Fibroblast of lung (primary cell): Measurements from ENCODE around the gene HMX3. TPM values are rescaled to one million over a fixed set of nuclear protein-coding genes. Genes with fewer than 3 reads are reported as not detected.

ENCODE experiments used
- DNase-seq, 2 donors: peaks; one replicate each; pipeline versions ENCODE4 v3.0.0 to v3.0.0-alpha.2; 2010; ENCODE audit warnings: low read depth in 2 of 2
- H2AFZ ChIP-seq: 2 replicates; pipeline ENCODE4 v1.5.1; 2012; ENCODE audit warnings: low read length, control low read depth, inconsistent platforms
- H3K27ac ChIP-seq: 2 replicates; pipeline ENCODE4 v1.5.1; 2011; ENCODE audit warnings: low read length, control low read depth; ENCODE audit not compliant: insufficient read depth
- H3K27me3 ChIP-seq: 2 replicates; pipeline ENCODE4 v1.5.1; 2011; ENCODE audit warnings: mild to moderate bottlenecking, low read length; ENCODE audit not compliant: control insufficient read depth, insufficient read depth
- H3K36me3 ChIP-seq: 2 replicates; pipeline ENCODE4 v1.5.1; 2011; ENCODE audit warnings: low read length; ENCODE audit not compliant: control insufficient read depth, insufficient read depth
- H3K4me1 ChIP-seq: 2 replicates; pipeline ENCODE4 v1.5.1; 2011; ENCODE audit warnings: low read length; ENCODE audit not compliant: control insufficient read depth, insufficient read depth; ENCODE audit errors: extremely low read depth
- H3K4me2 ChIP-seq: 2 replicates; pipeline ENCODE4 v1.5.1; 2011; ENCODE audit warnings: low read length, control low read depth; ENCODE audit not compliant: insufficient read depth; ENCODE audit errors: extremely low read depth
- H3K4me3 ChIP-seq, 4 experiments: fragments of 200-600 bp in 1 of 4; sonication (generic) in 1 of 4; replicated peaks in 1 of 4; 2 replicates each; pipeline ENCODE4 v1.5.1; 2011 to 2016; ENCODE audit warnings: low read length in 4 of 4, low read depth in 3 of 4, mild to moderate bottlenecking in 3 of 4, control low read depth in 2 of 4, inconsistent platforms in 1 of 4, mixed read lengths in 1 of 4; ENCODE audit not compliant: insufficient read depth in 1 of 4; ENCODE audit errors: control extremely low read depth in 1 of 4
- H3K79me2 ChIP-seq: 2 replicates; pipeline ENCODE4 v1.5.1; 2012; ENCODE audit warnings: mild to moderate bottlenecking, low read length, inconsistent platforms; ENCODE audit not compliant: control insufficient read depth, insufficient read depth
- H3K9ac ChIP-seq: 2 replicates; pipeline ENCODE4 v1.5.1; 2011; ENCODE audit warnings: mild to moderate bottlenecking, low read length, control low read depth; ENCODE audit not compliant: insufficient read depth
- H3K9me3 ChIP-seq: 2 replicates; pipeline ENCODE4 v1.5.1; 2012; ENCODE audit warnings: low read depth, low read length; ENCODE audit not compliant: control insufficient read depth, insufficient read depth
- H4K20me1 ChIP-seq: 2 replicates; pipeline ENCODE4 v1.5.1; 2011; ENCODE audit warnings: low read length; ENCODE audit not compliant: control insufficient read depth, insufficient read depth; ENCODE audit errors: extremely low read depth
- EZH2 ChIP-seq: IDR thresholded peaks from 2 replicates; pipeline ENCODE4 v1.5.1; 2012; ENCODE audit warnings: low read length, control low read depth, mild to moderate bottlenecking; ENCODE audit errors: missing control alignments
- polyA plus RNA-seq, 2 donors: library from polyadenylated mRNA; depleted of rRNA in 1 of 2; stranded (reverse) in 1 of 2; unstranded in 1 of 2; fragments of >200 nt; gene quantifications; 2 replicates each; pipeline ENCODE4 v1.2.1, GENCODE V29; 2011 to 2012; ENCODE audit warnings: missing spikeins in 1 of 2
- total RNA-seq: library from RNA; depleted of rRNA; stranded (reverse); fragments of >200 nt; gene quantifications from 2 replicates; pipeline ENCODE4 v1.2.1, GENCODE V29; 2014
- TF ChIP-seq, protein P1 (sequence below), 2 donors: IDR thresholded peaks in 1 of 2; conservative IDR thresholded peaks in 1 of 2; 1 replicate in 1 of 2; 2 replicates in 1 of 2; pipeline ENCODE4 v1.5.1; 2011 to 2012; ENCODE audit warnings: low read length in 2 of 2, control low read depth in 1 of 2, inconsistent platforms in 1 of 2, low read depth in 1 of 2, mild to moderate bottlenecking in 1 of 2

The HMX3 gene
- total and polyA plus RNA-seq, 2 donors (not counting 1 experiment from before 2014, with no cell fraction given): not detected

DNA sequence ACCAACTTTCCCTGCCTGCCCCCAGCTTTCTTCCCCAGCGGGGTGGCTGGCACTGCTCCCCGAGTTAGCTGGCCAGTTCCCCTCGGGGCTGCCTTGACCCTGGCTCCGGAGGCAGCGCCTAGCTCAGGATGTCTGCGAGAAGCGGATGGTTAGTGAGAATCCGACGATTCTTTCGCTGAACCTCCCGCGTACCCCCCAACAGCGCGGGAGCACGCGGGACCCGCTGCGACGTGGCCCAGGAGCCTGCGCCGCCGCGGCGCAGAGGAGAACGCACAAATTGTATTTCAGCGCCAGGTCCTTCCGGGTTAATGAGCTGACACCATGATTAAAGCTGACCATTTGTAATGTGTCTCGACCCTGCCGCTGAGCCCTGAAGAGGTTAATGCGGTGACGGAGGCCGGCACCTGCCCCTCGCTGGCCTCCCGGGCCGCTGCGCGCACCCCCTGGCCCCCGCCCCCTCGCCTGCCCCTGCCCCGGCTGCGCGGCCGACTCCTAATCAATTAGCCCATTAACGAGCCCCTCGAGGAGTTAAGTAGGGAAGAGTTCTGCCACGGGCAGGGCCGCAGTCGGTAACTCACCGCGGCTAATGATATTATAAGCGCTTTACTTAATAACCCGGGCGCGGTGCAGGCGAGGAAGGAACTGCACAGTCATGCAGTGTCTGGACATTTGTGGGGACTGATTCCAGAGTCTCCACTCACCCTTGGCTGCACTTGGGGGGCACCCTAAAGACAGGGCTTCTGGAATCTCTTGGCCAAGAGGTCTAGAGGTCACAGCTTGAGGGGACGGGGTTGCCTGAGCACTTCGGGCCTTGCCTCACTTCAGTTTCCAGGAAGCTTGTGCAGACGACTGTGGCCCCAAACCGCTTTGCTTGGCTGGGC is 10.5 kb downstream of the HMX3 start:
- Histone ChIP-seq H3K79me2 (no peaks in the 10 kb centered on the region), H3K4me3 (no peak overlapping the region), H3K9me3 (no peaks in the 10 kb centered on the region), H4K20me1 (no peaks in the 10 kb centered on the region), H3K27ac (no peak overlapping the region), H3K27me3 (peaks cover 93% of the 10 kb centered on the region), H3K36me3 (no peaks in the 10 kb centered on the region), H3K9ac (no peak overlapping the region), H3K4me1 (no peaks in the 10 kb centered on the region), H2AFZ (no peak overlapping the region), H3K4me2 (no peak overlapping the region)
- DNase-seq: no peak
- peak; percentile 56 for TF ChIP-seq EZH2
- TF ChIP-seq, protein P1, sequence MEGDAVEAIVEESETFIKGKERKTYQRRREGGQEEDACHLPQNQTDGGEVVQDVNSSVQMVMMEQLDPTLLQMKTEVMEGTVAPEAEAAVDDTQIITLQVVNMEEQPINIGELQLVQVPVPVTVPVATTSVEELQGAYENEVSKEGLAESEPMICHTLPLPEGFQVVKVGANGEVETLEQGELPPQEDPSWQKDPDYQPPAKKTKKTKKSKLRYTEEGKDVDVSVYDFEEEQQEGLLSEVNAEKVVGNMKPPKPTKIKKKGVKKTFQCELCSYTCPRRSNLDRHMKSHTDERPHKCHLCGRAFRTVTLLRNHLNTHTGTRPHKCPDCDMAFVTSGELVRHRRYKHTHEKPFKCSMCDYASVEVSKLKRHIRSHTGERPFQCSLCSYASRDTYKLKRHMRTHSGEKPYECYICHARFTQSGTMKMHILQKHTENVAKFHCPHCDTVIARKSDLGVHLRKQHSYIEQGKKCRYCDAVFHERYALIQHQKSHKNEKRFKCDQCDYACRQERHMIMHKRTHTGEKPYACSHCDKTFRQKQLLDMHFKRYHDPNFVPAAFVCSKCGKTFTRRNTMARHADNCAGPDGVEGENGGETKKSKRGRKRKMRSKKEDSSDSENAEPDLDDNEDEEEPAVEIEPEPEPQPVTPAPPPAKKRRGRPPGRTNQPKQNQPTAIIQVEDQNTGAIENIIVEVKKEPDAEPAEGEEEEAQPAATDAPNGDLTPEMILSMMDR (conservative IDR thresholded peaks at IDR 0.05 in 1 of 2, IDR thresholded peaks at IDR 0.05 in 1 of 2; ENCODE audit: low read depth in 1 of 2, low read length in 2 of 2): no peak

DNA sequence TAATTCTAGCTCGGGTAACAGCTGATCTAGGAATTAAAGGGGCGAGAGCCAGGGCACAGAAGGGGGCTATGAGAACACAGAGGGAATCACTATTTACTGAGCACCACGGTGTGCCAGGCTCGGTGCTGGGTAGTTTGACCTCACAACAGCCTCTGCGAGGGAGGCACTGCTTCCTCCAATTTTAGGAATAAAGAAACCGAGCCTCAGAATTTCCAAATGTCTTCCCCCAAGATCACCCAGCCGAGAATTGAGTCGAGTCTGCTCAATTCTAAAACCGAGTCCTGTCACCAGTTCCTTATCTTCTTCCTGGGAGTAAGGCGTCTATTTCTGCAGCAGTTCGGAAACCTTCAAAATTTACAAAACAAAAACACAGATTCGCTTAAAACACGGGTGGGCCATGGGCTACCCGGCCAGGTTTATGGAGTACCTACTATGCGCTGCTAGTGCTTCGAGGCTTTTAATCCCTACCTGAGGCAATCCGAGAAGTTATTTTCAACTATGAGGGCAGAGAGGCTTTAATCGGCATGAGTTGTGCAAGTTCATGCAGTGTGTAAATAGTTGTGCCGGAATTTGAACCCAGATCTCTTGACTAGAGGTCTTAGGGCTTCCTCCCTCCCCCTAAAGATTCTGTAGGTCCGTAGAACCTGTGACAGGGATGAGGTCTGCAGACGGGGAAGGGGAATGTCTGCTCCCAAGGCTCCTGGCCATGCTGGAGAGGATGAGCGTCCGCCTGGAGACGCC is 11.3 kb downstream of the HMX3 start:
- no peak overlapping the region for H3K4me3 ChIP-seq

More for the DNA sequence above, 11.3 kb downstream of the HMX3 start:
- Histone ChIP-seq H3K4me1 (no peaks in the 10 kb centered on the region), H3K9me3 (no peaks in the 10 kb centered on the region), H4K20me1 (no peaks in the 10 kb centered on the region), H3K4me2 (no peak overlapping the region), H3K36me3 (no peaks in the 10 kb centered on the region), H3K27ac (no peak overlapping the region), H2AFZ (no peak overlapping the region), H3K9ac (no peak overlapping the region), H3K79me2 (no peaks in the 10 kb centered on the region), H3K27me3 (peaks cover 93% of the 10 kb centered on the region)
- TF ChIP-seq, protein P1 (conservative IDR thresholded peaks at IDR 0.05 in 1 of 2, IDR thresholded peaks at IDR 0.05 in 1 of 2; ENCODE audit: low read depth in 1 of 2, low read length in 2 of 2): no peak
- TF ChIP-seq EZH2: peak; percentile 79
- DNase-seq: no peak
